Subcutaneous adipose tissue (tissue), 4 donors: ENCODE measurements around the gene ZNF652. TPM values are rescaled to one million over a fixed set of nuclear protein-coding genes. Genes with fewer than 3 reads are reported as not detected.

Experiments
- CTCF ChIP-seq: fragments of 450-650 bp; IDR thresholded peaks from one replicate; pipeline ENCODE4 v1.5.1; 2016; ENCODE audit warnings: low read depth, mild to moderate bottlenecking, control low read depth, antibody characterized with exemption, moderate library complexity
- small RNA-seq: library from RNA; depleted of rRNA; stranded (forward); fragments of <200 nt; gene quantifications from one replicate; pipeline ENCODE3, GENCODE V24; 2016
- total RNA-seq, 4 donors: library from RNA; depleted of rRNA; stranded (reverse); fragments of >200 nt; gene quantifications; one replicate each; pipeline ENCODE4 v1.1.0, GENCODE V29; 2016

Gene ZNF652
- total RNA-seq, 4 donors from 2014 or later = 32.1 to 52.0 (median 34.5) TPM

GRCh38 chr17:49244839-49245238, 117.2 kb downstream of the ZNF652 start:
- no peak for TF ChIP-seq CTCF

Small RNA genes within 50 kb of the gene (small RNA-seq; reads per million reads assigned to genes)
- not detected for gene MIR6129

Other genes with a start within 250 kb of the ZNF652 start
- gene B4GALNT2, start 229.5 kb downstream of the ZNF652 start, total RNA-seq = not detected
- 1 to 10 TPM in 1 of 4 donors, not detected in 3; 4.2 TPM for gene GNGT2, start 151.7 kb downstream of the ZNF652 start, total RNA-seq
- 1 to 10 TPM in 3 of 4 donors, under 1 TPM in 1; 0.82 to 8.5 (median 4.4) TPM for gene ABI3, start 151.5 kb downstream of the ZNF652 start, total RNA-seq
- gene PHOSPHO1, start 131.5 kb downstream of the ZNF652 start, total RNA-seq = not detected
- gene PHB1, start 52.6 kb upstream of the ZNF652 start, total RNA-seq = 100 to 1,000 TPM in 1 of 4 donors, 10 to 100 TPM in 3; 68.0 to 100 (median 85.1) TPM
- gene NGFR, start 133.0 kb upstream of the ZNF652 start, total RNA-seq = 1 to 10 TPM in 3 of 4 donors, under 1 TPM in 1; 0.51 to 2.8 (median 1.9) TPM
- 1 to 10 TPM in 3 of 4 donors, under 1 TPM in 1; 0.65 to 7.9 (median 4.4) TPM for gene NXPH3, start 213.6 kb upstream of the ZNF652 start, total RNA-seq